ENCODE data around the gene FBL.

DNA sequence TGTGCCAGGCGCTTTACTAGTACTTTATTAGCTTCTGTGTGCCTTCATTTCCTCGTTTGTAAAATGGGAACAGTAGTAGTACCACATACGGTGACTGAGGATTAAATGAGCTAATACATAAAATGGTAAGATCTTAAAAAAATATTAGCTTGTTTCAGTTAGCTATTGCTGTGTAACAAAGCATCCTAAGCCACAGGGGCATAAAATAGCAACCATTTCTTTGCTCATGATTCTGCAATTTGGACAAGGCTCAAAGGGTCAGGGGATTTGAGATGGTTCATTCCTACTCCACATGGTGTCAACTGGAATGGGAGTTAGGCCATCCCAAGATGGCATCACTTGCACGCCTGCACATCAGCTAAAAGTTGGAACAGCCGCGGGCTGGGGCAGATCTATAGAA lies 25.5 kb downstream of the FBL start:
- TF ChIP-seq CTCF (IDR thresholded peaks at IDR 0.05 in 2 of 3, conservative IDR thresholded peaks at IDR 0.05 in 1 of 3; ENCODE audit: borderline replicate concordance in 1 of 3, insufficient read depth in 1 of 3, low read depth in 2 of 3, low read length in 2 of 3) (no peak), POLR2A (IDR thresholded peaks at IDR 0.05; ENCODE audit: borderline replicate concordance, extremely low read depth, insufficient read depth, insufficient read length) (no peak), ZBTB33 (IDR thresholded peaks at IDR 0.05; ENCODE audit: extremely low read depth, insufficient replicate concordance, low read length) (no peak), SIN3A (IDR thresholded peaks at IDR 0.05; ENCODE audit: low read depth) (no peak), ZNF274 (IDR thresholded peaks at IDR 0.05; ENCODE audit: low read depth, low read length) (no peak), YY1 (IDR thresholded peaks at IDR 0.05; ENCODE audit: extremely low read depth, insufficient replicate concordance, low read depth, low read length) (no peak), EGR1 (IDR thresholded peaks at IDR 0.05; ENCODE audit: low read depth) (no peak), CEBPB (IDR thresholded peaks at IDR 0.05; ENCODE audit: low read depth) (no peak)
- TF ChIP-seq, protein P1, sequence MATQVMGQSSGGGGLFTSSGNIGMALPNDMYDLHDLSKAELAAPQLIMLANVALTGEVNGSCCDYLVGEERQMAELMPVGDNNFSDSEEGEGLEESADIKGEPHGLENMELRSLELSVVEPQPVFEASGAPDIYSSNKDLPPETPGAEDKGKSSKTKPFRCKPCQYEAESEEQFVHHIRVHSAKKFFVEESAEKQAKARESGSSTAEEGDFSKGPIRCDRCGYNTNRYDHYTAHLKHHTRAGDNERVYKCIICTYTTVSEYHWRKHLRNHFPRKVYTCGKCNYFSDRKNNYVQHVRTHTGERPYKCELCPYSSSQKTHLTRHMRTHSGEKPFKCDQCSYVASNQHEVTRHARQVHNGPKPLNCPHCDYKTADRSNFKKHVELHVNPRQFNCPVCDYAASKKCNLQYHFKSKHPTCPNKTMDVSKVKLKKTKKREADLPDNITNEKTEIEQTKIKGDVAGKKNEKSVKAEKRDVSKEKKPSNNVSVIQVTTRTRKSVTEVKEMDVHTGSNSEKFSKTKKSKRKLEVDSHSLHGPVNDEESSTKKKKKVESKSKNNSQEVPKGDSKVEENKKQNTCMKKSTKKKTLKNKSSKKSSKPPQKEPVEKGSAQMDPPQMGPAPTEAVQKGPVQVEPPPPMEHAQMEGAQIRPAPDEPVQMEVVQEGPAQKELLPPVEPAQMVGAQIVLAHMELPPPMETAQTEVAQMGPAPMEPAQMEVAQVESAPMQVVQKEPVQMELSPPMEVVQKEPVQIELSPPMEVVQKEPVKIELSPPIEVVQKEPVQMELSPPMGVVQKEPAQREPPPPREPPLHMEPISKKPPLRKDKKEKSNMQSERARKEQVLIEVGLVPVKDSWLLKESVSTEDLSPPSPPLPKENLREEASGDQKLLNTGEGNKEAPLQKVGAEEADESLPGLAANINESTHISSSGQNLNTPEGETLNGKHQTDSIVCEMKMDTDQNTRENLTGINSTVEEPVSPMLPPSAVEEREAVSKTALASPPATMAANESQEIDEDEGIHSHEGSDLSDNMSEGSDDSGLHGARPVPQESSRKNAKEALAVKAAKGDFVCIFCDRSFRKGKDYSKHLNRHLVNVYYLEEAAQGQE (IDR thresholded peaks at IDR 0.05; ENCODE audit: low read depth) = no peak

All from HCT116 (cell line).